Measurements from ENCODE around the gene WEE1.
"Not testable (repeated sequence)": the region's sequence is repeated elsewhere in the genome, so short reads cannot be mapped to it uniquely, and the experiment has no call there.

DNA sequence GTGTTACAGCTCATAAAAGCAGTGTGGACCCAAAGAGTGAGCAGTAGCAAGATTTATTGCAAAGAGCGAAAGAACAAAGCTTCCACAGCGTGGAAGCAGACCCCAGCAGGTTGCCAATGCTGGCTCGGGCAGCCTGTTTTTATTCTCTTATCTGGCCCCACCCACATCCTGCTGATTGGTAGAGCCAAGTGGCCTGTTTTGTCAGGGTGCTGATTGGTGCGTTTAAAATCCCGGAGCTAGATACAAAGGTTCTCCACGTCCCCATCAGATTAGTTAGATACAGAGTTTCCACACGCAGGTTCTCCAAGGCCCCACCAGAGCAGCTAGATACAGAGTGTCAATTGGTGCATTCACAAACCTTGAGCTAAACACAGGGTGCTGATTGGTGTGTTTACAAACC lies 48.9 kb downstream of the WEE1 start:
- not testable (repeated sequence) for TF ChIP-seq CTCF (conservative IDR thresholded peaks at IDR 0.05 in 1 of 2, IDR thresholded peaks at IDR 0.05 in 1 of 2; ENCODE audit: extremely low read depth in 1 of 2, insufficient read depth in 1 of 2, low read depth in 1 of 2, low read length in 2 of 2); EZH2 (IDR thresholded peaks at IDR 0.05; ENCODE audit: borderline replicate concordance, low read length)
